NCI-H2171 treated with DMSO at 0.1 percent for 48 hours (cell line): ENCODE results near the gene N4BP2.

Source experiments
- DNase-seq: peaks from one replicate; lab custom pipeline; 2025; lab: John Stamatoyannopoulos, UW

The N4BP2 gene

GRCh38 chr4:40157436-40157835 is 100.8 kb downstream of the N4BP2 start:
- DNase-seq = no peak

GRCh38 chr4:40160258-40160657 is 103.6 kb downstream of the N4BP2 start:
- no peak for DNase-seq

GRCh38 chr4:40164459-40164858 is 107.8 kb downstream of the N4BP2 start:
- DNase-seq = no peak

GRCh38 chr4:40165916-40166315 is 109.3 kb downstream of the N4BP2 start:
- DNase-seq = no peak

GRCh38 chr4:40168070-40168469 is 111.4 kb downstream of the N4BP2 start:
- DNase-seq = no peak

- DNase-seq = no peak
Measured at GRCh38 chr4:40170588-40170987, 113.9 kb downstream of the N4BP2 start.

GRCh38 chr4:40173470-40173875 is 116.8 kb downstream of the N4BP2 start:
- DNase-seq = no peak

- no peak for DNase-seq
Measured at GRCh38 chr4:40176602-40177001, 120.0 kb downstream of the N4BP2 start.

GRCh38 chr4:40177591-40177990 is 120.9 kb downstream of the N4BP2 start:
- no peak for DNase-seq

GRCh38 chr4:40178672-40179071 is 122.0 kb downstream of the N4BP2 start:
- no peak for DNase-seq

GRCh38 chr4:40179360-40179759 is 122.7 kb downstream of the N4BP2 start:
- DNase-seq = no peak

GRCh38 chr4:40180356-40180755 is 123.7 kb downstream of the N4BP2 start:
- no peak for DNase-seq

- no peak for DNase-seq
Measured at GRCh38 chr4:40182001-40182400, 125.4 kb downstream of the N4BP2 start.

GRCh38 chr4:40182954-40183353 is 126.3 kb downstream of the N4BP2 start:
- no peak for DNase-seq

- DNase-seq = no peak
Measured at GRCh38 chr4:40183615-40184411, 127.2 kb downstream of the N4BP2 start.

GRCh38 chr4:40185830-40186664 is 129.4 kb downstream of the N4BP2 start:
- DNase-seq = peak; percentile 40

GRCh38 chr4:40186665-40187014 is 130.0 kb downstream of the N4BP2 start:
- peak; percentile 16 for DNase-seq

GRCh38 chr4:40187386-40187906 is 130.8 kb downstream of the N4BP2 start:
- DNase-seq = no peak

- DNase-seq = peak; percentile 3
Measured at GRCh38 chr4:40190019-40190418, 133.4 kb downstream of the N4BP2 start.

GRCh38 chr4:40190465-40190864 is 133.8 kb downstream of the N4BP2 start:
- no peak for DNase-seq

GRCh38 chr4:40190880-40191815 is 134.5 kb downstream of the N4BP2 start:
- DNase-seq = no peak
